Activated T-helper 17 cell treated with anti-CD3 and anti-CD28 coated beads, Interleukin-2, amount 50 U/mL, for 72 hours (primary cell): Measurements from ENCODE around the gene PKIG. TPM values are rescaled to one million over a fixed set of nuclear protein-coding genes. Genes with fewer than 3 reads are reported as not detected.
A peak's percentile ranks its signal among the peaks of the same experiment; 100 is the strongest.
"Not testable (repeated sequence)": the region's sequence is repeated elsewhere in the genome, so short reads cannot be mapped to it uniquely, and the experiment has no call there.

Experiments
- ATAC-seq: fragments of 150-1000 bp; cut with Tn5 transposase; replicated peaks from 2 replicates; pipeline ENCODE4 v1.10.0; 2021; ENCODE audit warnings: mild to moderate bottlenecking, moderate library complexity
- H3K27ac Mint-ChIP-seq: one replicate; pipeline ENCODE4 v1.8.0; 2022; ENCODE audit warnings: mixed read lengths
- H3K27me3 Mint-ChIP-seq: one replicate; pipeline ENCODE4 v1.8.0; 2022; ENCODE audit warnings: mixed read lengths
- H3K36me3 Mint-ChIP-seq: one replicate; pipeline ENCODE4 v1.8.0; 2022; ENCODE audit warnings: low read depth, mild to moderate bottlenecking, mixed read lengths
- H3K4me1 Mint-ChIP-seq: one replicate; pipeline ENCODE4 v1.8.0; 2022; ENCODE audit warnings: mixed read lengths
- H3K4me3 Mint-ChIP-seq: one replicate; pipeline ENCODE4 v1.8.0; 2022; ENCODE audit warnings: mild to moderate bottlenecking, mixed read lengths
- H3K9me3 Mint-ChIP-seq: one replicate; pipeline ENCODE4 v1.8.0; 2022; ENCODE audit warnings: mixed read lengths
- total RNA-seq, 2 donors: library from RNA; stranded (reverse); gene quantifications; one replicate each; pipeline ENCODE4 v1.2.3, GENCODE V29; 2022

The PKIG gene
- total RNA-seq, 2 donors from 2014 or later: 4.4 to 11.9 TPM

DNA sequence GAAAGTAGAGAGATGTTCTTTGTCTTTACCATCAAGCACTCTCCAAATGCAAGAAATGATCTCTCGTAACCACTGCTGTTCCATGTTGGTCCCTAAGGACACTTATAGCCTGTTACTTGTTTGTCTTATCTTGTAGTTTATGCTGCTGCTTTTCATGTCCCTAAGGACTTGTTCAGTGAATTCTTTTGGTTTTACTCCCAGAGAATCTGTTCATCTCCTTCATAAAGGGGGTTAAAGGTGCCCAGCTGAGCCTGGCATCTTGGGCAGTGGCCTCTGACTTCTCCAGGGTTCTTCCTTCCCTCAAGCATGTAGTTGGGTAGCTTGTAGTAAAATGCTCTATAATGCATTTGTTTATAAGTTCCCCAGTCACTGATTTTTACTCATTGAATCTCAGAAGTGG lies 864 bp upstream of the PKIG start:
- Mint-ChIP-seq H3K36me3 (no peaks in the 10 kb centered on the region), H3K27me3 (peaks cover 13% of the 10 kb centered on the region), H3K4me3 (peak overlapping the region; percentile 58), H3K9me3 (no peaks in the 10 kb centered on the region), H3K27ac (peak overlapping the region; percentile 88), H3K4me1 (peaks cover 31% of the 10 kb centered on the region)
- ATAC-seq: no peak

DNA sequence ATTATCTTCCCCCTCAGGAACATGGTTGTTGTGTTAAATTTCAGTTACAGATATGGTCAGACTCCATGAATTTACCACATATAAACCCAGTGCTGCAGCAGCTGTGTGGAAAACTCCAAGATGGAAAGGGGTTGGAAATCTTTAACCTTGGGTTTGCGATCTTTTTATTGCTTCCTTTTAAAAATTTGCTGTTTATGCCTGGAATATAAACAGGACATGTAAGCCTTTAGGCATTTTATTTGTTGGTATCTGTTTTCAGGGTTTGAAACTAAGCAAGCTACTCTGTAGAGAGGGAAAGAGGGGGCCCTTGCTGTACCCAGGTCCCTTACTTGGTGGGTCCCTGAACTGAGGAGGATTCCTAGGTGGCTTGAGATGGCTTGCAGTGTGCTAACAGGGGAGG lies 778 bp downstream of the PKIG start:
- peaks cover 28% of the 10 kb centered on the region for H3K4me1 Mint-ChIP-seq
- peaks cover 13% of the 10 kb centered on the region for H3K27me3 Mint-ChIP-seq
- H3K27ac Mint-ChIP-seq: no peak overlapping the region

DNA sequence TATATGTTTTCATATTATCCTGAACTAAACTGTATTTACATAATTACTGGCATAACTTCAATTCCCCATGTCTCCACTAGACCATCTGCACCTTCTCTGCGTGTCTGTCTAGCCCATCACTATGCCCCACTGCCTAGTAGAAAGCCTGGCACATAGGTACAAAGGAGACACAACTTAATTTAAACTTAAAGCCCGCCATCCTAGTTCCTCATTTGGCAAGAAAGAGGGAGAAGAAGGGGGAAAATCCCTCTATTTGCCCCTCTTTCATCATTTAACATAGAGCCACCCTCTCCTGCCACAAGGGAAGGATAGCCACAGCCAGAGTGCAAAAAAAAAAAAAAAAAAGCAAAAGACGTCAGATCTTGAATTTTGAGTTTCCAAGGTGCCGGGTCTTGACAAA lies 1.8 kb downstream of the PKIG start:
- Mint-ChIP-seq H3K9me3 (no peaks in the 10 kb centered on the region), H3K27me3 (peaks cover 10% of the 10 kb centered on the region), H3K4me1 (peaks cover 23% of the 10 kb centered on the region), H3K4me3 (no peak overlapping the region), H3K27ac (no peak overlapping the region), H3K36me3 (no peaks in the 10 kb centered on the region)
- no peak for ATAC-seq

More for the DNA sequence above, 778 bp downstream of the PKIG start:
- H3K9me3 Mint-ChIP-seq: no peaks in the 10 kb centered on the region
- no peaks in the 10 kb centered on the region for H3K36me3 Mint-ChIP-seq
- no peak for ATAC-seq
- no peak overlapping the region for H3K4me3 Mint-ChIP-seq

DNA sequence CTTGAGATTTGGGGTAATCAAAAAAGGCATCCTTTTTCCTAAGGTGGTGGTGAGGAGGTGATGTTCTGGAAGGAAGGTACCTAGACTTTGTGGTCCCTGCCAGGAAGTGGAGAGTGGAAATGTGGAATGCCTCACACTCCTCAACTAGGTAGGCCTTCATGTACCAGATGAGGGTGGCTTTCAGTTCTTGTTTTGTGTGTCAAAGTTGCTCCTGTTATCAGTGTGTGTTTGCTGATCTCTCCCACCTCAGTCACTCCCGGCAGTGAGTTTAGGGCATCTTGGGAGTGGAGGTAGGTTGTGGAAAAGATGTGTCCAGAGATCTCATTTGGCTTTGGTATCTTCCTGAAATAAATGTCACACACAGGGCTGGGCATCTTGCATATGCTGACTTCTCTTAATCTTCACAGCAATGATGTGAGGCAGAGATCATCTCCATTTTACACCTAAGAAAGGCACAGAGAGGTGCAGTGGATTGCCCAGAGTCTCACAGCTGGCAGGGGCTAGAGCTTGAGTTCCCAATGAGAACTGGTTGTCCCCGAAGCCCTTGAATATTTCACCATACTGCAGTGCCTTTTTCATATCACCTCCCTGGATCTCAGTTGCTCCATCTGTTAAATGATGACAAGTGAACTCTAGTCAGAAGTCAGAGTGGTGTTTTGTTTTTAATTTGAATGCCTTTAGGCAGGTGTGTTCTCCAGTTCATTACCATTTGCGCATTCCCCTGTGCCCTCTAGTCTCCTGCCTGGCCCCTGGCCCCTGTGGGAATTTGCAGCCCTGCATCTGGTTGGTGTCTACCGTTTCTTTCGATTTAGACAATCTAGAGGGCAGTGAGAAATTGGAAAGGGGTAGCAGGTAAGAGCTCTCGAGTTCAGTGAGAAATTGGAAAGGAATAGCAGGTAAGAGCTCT lies 2.9 kb downstream of the PKIG start:
- no peak overlapping the region for H3K4me3 Mint-ChIP-seq
- H3K4me1 Mint-ChIP-seq: peaks cover 16% of the 10 kb centered on the region
- no peaks in the 10 kb centered on the region for H3K36me3 Mint-ChIP-seq
- ATAC-seq: peak; percentile 24
- H3K9me3 Mint-ChIP-seq: no peaks in the 10 kb centered on the region
- no peak overlapping the region for H3K27ac Mint-ChIP-seq
- peaks cover 10% of the 10 kb centered on the region for H3K27me3 Mint-ChIP-seq

DNA sequence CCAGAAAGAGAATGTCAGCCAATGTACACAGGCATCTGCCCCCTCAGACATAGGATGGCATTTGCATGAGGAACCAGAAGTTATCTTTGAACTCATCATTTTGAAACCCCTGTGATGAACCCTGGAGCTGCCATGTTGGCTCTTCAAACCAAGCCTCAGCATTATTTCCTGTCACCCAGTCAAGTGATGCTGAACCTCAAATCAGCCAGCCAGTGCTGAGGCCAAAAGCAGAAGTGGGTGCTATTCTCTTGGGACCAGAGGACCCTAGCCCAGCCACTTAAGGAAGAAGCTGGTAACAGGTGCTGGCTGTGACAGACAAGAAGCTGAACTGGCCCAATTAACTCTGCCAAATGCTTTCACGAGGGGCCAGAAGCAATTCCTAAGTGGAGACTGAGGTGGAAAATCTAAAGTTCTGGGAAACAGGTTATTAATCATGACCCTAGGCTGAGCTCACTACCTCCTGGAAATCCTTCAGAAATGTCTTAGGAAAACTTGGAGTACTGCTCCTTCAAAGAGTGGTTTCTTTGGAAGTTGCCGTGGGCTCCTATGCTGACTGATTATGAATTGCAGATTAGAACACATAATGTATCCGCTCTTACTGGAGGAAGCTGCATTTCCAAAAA lies 4.0 kb downstream of the PKIG start:
- Mint-ChIP-seq H3K9me3 (no peaks in the 10 kb centered on the region), H3K27me3 (peaks cover 5% of the 10 kb centered on the region), H3K27ac (no peak overlapping the region), H3K36me3 (no peaks in the 10 kb centered on the region), H3K4me3 (no peak overlapping the region), H3K4me1 (peaks cover 7% of the 10 kb centered on the region)
- peak; percentile 52 for ATAC-seq

DNA sequence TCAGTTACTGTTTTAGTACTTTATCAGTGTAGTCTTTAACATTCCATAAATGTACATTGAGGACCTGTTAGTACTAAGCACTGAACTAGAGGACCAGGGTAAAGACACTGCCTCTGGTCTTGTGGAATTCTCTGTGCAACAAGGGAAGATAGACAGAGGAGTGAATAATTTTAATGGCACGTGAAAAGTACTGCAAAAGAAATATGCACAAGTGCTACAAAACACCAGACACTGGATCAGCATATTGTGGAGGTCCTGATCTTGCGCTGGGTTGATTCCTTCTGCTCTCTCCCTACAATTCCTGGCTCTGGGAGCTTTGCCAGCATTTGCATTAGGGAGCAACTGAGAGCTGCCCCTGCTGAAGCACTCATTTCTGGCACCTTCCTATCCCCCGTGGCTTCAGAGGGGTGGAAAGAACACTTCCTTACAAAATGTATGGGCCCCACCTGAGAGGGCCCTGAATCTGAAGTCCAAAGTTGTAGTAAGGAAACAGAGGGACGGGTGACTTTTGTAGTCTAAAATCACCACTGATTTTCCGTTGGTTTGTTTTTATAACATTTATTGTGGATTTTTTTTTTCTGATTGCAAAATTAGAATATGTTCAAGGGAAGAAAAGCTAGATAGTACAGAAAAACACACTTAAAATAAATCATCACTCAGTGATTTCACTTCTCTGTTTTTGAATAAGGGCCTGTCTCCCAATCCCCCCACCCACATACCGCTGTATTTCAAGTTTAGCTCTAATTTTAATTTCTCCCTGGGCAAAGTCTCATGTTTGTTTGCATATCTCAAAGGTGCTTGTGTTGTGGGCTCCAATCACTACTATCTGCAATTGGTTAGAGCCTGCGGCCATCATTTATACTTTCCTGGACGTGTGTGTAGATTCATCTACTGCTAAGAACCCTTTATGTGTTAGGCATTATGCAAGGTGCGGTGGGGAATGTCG lies 4.9 kb downstream of the PKIG start:
- Mint-ChIP-seq H3K36me3 (no peaks in the 10 kb centered on the region), H3K27me3 (no peaks in the 10 kb centered on the region), H3K9me3 (no peaks in the 10 kb centered on the region), H3K4me3 (no peak overlapping the region), H3K4me1 (no peaks in the 10 kb centered on the region), H3K27ac (no peak overlapping the region)
- ATAC-seq: no peak

DNA sequence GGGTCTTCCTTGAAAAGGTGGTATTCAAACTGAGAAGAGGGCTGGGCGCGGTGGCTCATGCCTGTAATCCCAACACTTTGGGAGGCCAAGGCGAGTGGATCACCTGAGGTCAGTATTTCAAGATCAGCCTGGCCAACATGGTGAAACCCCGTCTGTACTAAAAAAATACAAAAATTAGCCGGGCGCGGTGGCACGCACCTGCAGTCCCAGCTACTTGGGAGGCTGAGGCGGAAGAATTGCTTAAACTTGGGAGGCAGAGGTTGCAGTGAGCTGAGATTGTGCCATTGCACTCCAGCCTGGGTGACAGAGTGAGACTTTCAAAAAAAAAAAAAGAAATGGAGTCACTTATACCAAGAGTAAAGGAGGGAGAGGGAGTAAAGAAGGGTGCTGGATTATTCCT lies 5.9 kb downstream of the PKIG start:
- H3K9me3 Mint-ChIP-seq, H3K4me3 Mint-ChIP-seq, H3K36me3 Mint-ChIP-seq, H3K4me1 Mint-ChIP-seq, H3K27ac Mint-ChIP-seq, H3K27me3 Mint-ChIP-seq, ATAC-seq: not testable (repeated sequence)

DNA sequence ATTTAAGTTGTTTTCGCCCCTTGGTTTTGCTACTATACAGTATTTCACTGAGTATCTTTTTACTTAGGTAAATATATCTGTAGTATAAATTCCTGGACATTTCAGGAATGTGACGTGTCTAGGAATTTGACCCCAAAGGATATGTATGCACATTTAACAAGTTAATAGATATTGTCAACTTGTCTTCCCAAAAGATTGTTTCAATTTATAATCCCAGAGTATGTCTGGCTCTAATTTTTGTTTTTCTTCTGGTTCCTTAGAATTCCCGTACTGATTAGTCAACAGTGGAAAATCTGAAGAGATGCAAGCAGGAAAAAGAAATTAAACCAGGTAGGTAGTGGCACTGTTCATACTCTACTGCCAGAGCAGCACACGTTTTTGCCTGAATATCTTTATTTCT lies 7.2 kb downstream of the PKIG start:
- Mint-ChIP-seq H3K36me3 (no peaks in the 10 kb centered on the region), H3K27me3 (no peaks in the 10 kb centered on the region), H3K9me3 (no peaks in the 10 kb centered on the region), H3K27ac (no peak overlapping the region), H3K4me3 (no peak overlapping the region), H3K4me1 (no peaks in the 10 kb centered on the region)
- ATAC-seq: no peak

DNA sequence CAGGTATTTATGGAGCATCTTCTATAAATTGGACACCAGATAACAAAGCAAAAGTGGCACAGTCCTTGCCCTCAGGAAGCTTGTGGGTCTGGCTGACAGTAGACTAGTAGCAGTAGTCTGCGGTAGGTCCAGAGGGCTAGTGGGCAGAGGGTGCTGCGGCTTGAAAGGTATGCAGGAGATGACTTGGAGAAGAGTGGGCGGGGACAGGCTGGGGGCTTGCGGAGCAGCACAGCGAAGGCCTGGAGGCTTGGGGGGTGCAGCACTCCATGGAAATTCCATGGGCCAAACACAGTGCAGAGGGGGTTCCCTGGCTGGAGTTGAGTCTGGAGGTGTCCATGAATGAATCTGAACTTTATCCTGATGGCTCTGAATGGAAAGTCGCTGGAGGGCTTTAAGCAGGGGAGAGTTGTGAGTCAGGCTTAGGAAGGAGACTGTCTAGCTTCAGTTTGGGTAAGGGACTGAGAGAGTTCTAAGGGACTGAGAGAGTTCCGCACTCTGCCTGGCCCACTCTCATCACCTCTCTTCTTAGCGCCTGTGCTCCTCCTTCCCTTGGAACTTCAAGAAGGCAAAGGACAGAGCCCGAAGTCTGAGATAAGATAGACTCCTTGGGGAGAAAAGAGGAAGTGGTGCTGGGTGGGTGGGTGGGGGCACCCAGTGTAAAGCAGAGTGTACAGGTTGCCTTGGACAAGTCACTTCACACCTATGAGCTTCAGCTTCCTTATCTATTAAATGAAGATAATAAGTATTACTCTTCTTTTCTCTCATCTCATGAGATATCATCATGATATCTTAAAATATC lies 8.8 kb downstream of the PKIG start:
- no peak for ATAC-seq
- no peaks in the 10 kb centered on the region for H3K4me1 Mint-ChIP-seq
- H3K36me3 Mint-ChIP-seq: no peaks in the 10 kb centered on the region
- H3K9me3 Mint-ChIP-seq: no peaks in the 10 kb centered on the region
- no peaks in the 10 kb centered on the region for H3K27me3 Mint-ChIP-seq
- no peak overlapping the region for H3K27ac Mint-ChIP-seq
- H3K4me3 Mint-ChIP-seq: no peak overlapping the region

DNA sequence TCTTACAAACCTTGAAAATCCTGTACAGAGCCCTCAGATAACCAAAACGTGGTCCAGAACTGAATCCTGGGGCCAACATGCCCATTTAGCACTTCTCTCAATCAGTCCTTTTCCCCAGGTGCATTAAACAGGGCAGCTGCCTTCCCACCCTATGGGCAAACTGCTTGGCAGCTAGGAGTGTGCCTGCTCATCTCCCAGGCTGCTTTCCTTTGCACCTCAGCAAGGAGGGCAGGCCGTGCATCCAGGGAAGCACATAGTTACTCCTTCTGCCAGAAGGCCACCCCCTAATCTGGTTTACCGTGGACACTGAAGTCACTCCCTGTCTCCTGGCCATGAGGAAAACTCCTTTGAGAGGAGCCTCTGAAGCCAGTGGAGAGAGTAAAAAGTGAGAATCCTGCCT lies 10.0 kb downstream of the PKIG start:
- H3K27ac Mint-ChIP-seq: no peak overlapping the region
- no peak overlapping the region for H3K4me3 Mint-ChIP-seq
- no peaks in the 10 kb centered on the region for H3K27me3 Mint-ChIP-seq
- ATAC-seq: no peak
- H3K36me3 Mint-ChIP-seq: no peaks in the 10 kb centered on the region
- H3K9me3 Mint-ChIP-seq: no peaks in the 10 kb centered on the region
- H3K4me1 Mint-ChIP-seq: no peaks in the 10 kb centered on the region

DNA sequence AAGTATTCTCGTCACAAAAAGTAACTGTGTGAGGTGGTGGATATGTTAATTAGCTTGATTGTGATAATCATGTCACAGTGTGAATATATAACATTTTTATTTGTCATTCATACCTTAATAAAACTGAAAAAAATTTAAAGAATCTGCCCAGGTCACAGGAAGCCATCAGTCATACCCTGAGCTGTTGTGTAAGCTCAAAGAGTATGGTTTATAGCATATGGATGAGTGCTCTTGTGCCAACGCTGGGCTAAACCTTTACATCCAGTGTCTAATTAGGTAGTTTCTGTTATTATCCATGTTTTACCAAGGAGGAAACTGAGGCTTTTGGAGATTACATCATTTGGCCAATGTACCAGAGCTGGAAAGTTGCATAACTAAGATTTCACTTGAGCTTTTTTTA lies 11.4 kb downstream of the PKIG start:
- H3K27ac Mint-ChIP-seq: no peak overlapping the region
- H3K27me3 Mint-ChIP-seq: no peaks in the 10 kb centered on the region
- ATAC-seq: no peak
- H3K36me3 Mint-ChIP-seq: no peaks in the 10 kb centered on the region
- no peak overlapping the region for H3K4me3 Mint-ChIP-seq
- H3K4me1 Mint-ChIP-seq: peaks cover 5% of the 10 kb centered on the region
- no peaks in the 10 kb centered on the region for H3K9me3 Mint-ChIP-seq

DNA sequence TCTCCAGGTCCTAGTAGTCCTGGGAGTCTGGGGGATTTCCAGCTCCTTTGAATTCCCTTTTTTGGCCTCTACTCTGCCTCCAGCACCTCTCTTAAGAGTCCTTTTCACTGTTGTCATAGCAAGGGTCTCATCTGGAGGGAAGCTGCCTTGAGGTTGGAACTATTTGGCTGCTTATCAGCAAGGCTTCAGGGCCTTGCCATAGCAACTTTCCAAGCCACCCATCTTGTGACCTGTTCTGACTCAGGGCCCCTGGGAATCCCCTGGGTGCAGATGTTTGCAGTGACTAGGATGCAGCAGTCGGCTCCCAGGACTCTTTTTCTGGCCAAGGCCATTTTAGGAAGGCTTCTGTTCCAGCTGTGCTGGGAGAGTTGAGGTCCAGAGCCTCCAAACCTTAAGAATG lies 12.4 kb downstream of the PKIG start:
- peaks cover 5% of the 10 kb centered on the region for H3K4me1 Mint-ChIP-seq
- ATAC-seq: peak; percentile 82
- H3K27me3 Mint-ChIP-seq: no peaks in the 10 kb centered on the region
- no peak overlapping the region for H3K4me3 Mint-ChIP-seq
- peak overlapping the region; percentile 54 for H3K27ac Mint-ChIP-seq
- H3K9me3 Mint-ChIP-seq: no peaks in the 10 kb centered on the region
- no peaks in the 10 kb centered on the region for H3K36me3 Mint-ChIP-seq

DNA sequence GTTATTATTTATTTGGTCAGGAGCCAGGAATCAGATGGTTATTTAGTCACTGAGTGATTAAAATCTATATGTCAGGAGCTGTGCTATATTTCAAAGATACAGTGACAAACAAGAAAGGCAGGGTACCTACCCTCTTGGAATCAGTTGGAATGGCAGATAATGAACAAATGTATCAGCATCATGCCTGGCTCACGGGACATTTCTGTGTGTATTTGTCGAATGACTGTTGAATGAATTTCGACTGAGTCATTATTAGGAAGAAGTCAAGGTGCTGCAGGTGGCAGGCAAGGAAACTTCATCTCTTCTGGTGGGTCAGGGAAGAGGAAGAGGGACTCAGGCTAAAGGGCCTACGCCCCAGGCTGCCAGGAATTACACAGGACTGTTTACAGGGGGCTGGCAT lies 13.6 kb downstream of the PKIG start:
- no peak for ATAC-seq
- Mint-ChIP-seq H3K27me3 (no peaks in the 10 kb centered on the region), H3K9me3 (no peaks in the 10 kb centered on the region), H3K4me1 (peaks cover 5% of the 10 kb centered on the region), H3K27ac (no peak overlapping the region), H3K36me3 (no peaks in the 10 kb centered on the region), H3K4me3 (no peak overlapping the region)

DNA sequence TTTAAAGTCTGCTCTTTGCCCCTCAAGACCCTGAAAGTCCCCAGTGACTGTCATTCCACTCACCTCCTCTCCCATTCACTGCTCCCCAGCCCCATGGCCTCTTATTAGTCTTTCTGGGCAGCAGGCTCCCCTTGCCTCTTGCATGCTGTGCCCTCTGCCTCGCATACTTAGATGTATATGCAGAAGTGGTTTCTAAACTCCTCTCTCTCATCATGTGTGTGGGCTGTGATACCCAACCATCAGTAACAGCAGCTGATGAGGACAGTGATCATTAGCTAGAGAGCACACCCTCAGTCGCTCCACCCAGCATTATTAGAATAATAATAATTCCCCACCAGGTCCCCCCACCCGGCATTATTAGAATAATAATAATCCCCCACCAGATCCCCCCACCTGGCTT lies 14.5 kb downstream of the PKIG start:
- Mint-ChIP-seq H3K27me3 (no peaks in the 10 kb centered on the region), H3K4me1 (peaks cover 5% of the 10 kb centered on the region), H3K9me3 (no peaks in the 10 kb centered on the region), H3K27ac (no peak overlapping the region), H3K36me3 (no peaks in the 10 kb centered on the region), H3K4me3 (no peak overlapping the region)
- ATAC-seq: no peak
